H9 (cell line): ENCODE data around the gene TUT4. TPM values are rescaled to one million over a fixed set of nuclear protein-coding genes. Genes with fewer than 3 reads are reported as not detected.

Experiments used
- DNase-seq: peaks from one replicate; pipeline ENCODE4 v3.0.0-alpha.2; 2017
- H2AFZ ChIP-seq: one replicate; pipeline ENCODE4 v1.6.1; 2013; ENCODE audit warnings: mild to moderate bottlenecking, low read length, control low read depth, moderate library complexity
- H2AK5ac ChIP-seq: 2 replicates; pipeline ENCODE4 v1.6.1; 2013; ENCODE audit warnings: low read length, control low read depth, mixed read lengths; ENCODE audit not compliant: insufficient read length
- H2BK120ac ChIP-seq: one replicate; pipeline ENCODE4 v1.6.1; 2013; ENCODE audit warnings: low read depth, mild to moderate bottlenecking, low read length, control low read depth, inconsistent platforms; ENCODE audit not compliant: poor library complexity, severe bottlenecking
- H2BK12ac ChIP-seq: 2 replicates; pipeline ENCODE4 v1.6.1; 2013; ENCODE audit warnings: low read length, control low read depth, mixed read lengths, low read depth; ENCODE audit not compliant: insufficient read length
- H2BK15ac ChIP-seq: 2 replicates; pipeline ENCODE4 v1.6.1; 2013; ENCODE audit warnings: low read depth, low read length, control low read depth
- H2BK20ac ChIP-seq: one replicate; pipeline ENCODE4 v1.6.1; 2013; ENCODE audit warnings: low read depth, mild to moderate bottlenecking, low read length, control low read depth, inconsistent platforms; ENCODE audit not compliant: poor library complexity, severe bottlenecking
- H2BK5ac ChIP-seq: 2 replicates; pipeline ENCODE4 v1.6.1; 2013; ENCODE audit warnings: low read length, control low read depth, mixed read lengths; ENCODE audit not compliant: insufficient read length
- H3K14ac ChIP-seq: 2 replicates; pipeline ENCODE4 v1.6.1; 2013; ENCODE audit warnings: low read length, control low read depth; ENCODE audit not compliant: insufficient read depth
- H3K18ac ChIP-seq: 2 replicates; pipeline ENCODE4 v1.6.1; 2013; ENCODE audit warnings: low read depth, mild to moderate bottlenecking, mixed read lengths, low read length, control low read depth; ENCODE audit not compliant: insufficient read length
- H3K23ac ChIP-seq: 2 replicates; pipeline ENCODE4 v1.6.1; 2013; ENCODE audit warnings: low read length, control low read depth, mixed read lengths, low read depth; ENCODE audit not compliant: insufficient read length
- H3K23me2 ChIP-seq: 2 replicates; pipeline ENCODE4 v1.6.1; 2013; ENCODE audit warnings: low read depth, mild to moderate bottlenecking, mixed read lengths, low read length, control low read depth; ENCODE audit not compliant: insufficient read length, poor library complexity, severe bottlenecking
- H3K27ac ChIP-seq: 2 replicates; pipeline ENCODE4 v1.5.1; 2013; ENCODE audit warnings: low read length, control low read depth, mixed read lengths, low read depth; ENCODE audit not compliant: insufficient read length
- H3K27me3 ChIP-seq: 2 replicates; pipeline ENCODE4 v1.6.1; 2013; ENCODE audit warnings: low read length, control low read depth, inconsistent platforms; ENCODE audit not compliant: insufficient read depth
- H3K4ac ChIP-seq: 2 replicates; pipeline ENCODE4 v1.6.1; 2013; ENCODE audit warnings: low read depth, mild to moderate bottlenecking, control low read depth, inconsistent platforms, low read length, moderate library complexity
- H3K4me1 ChIP-seq: 2 replicates; pipeline ENCODE4 v1.6.1; 2013; ENCODE audit warnings: low read length, control low read depth, inconsistent platforms; ENCODE audit not compliant: insufficient read depth
- H3K4me2 ChIP-seq: 2 replicates; pipeline ENCODE4 v1.6.1; 2013; ENCODE audit warnings: low read length, control low read depth, mixed read lengths; ENCODE audit not compliant: insufficient read length, insufficient read depth
- H3K56ac ChIP-seq: 2 replicates; pipeline ENCODE4 v1.6.1; 2013; ENCODE audit warnings: low read depth, mild to moderate bottlenecking, mixed read lengths, low read length, control low read depth; ENCODE audit not compliant: insufficient read length
- H3K79me1 ChIP-seq: 2 replicates; pipeline ENCODE4 v1.6.1; 2013; ENCODE audit warnings: low read depth, mild to moderate bottlenecking, moderate library complexity, low read length, control low read depth, inconsistent platforms; ENCODE audit not compliant: insufficient read depth, poor library complexity, severe bottlenecking
- H3K79me2 ChIP-seq: 2 replicates; pipeline ENCODE4 v1.6.1; 2013; ENCODE audit warnings: low read length, control low read depth, inconsistent platforms; ENCODE audit not compliant: insufficient read depth
- H3K9ac ChIP-seq: 2 replicates; pipeline ENCODE4 v1.6.1; 2013; ENCODE audit warnings: low read length, control low read depth, mixed read lengths; ENCODE audit not compliant: insufficient read length; ENCODE audit errors: extremely low read depth
- H3K9me3 ChIP-seq: one replicate; pipeline ENCODE4 v1.6.1; 2013; ENCODE audit warnings: low read depth, low read length, inconsistent platforms; ENCODE audit not compliant: control insufficient read depth
- H3T11ph ChIP-seq: one replicate; pipeline ENCODE4 v1.6.1; 2013; ENCODE audit warnings: mild to moderate bottlenecking, low read length, control low read depth, inconsistent platforms
- H4K20me1 ChIP-seq: one replicate; pipeline ENCODE4 v1.6.1; 2013; ENCODE audit not compliant: control insufficient read depth, insufficient read length, insufficient read depth
- H4K5ac ChIP-seq: 2 replicates; pipeline ENCODE4 v1.6.1; 2013; ENCODE audit warnings: low read depth, mild to moderate bottlenecking, mixed read lengths, low read length, control low read depth; ENCODE audit not compliant: insufficient read length
- H4K8ac ChIP-seq: replicated peaks from 2 replicates; pipeline ENCODE4 v1.6.1; 2013; ENCODE audit warnings: low read length, control low read depth, mixed read lengths, low read depth; ENCODE audit not compliant: insufficient read length
- H4K91ac ChIP-seq: 2 replicates; pipeline ENCODE4 v1.6.1; 2013; ENCODE audit warnings: low read depth, mild to moderate bottlenecking, moderate library complexity, mixed read lengths, low read length, control low read depth; ENCODE audit not compliant: insufficient read length
- H3K27ac Mint-ChIP-seq, 3 experiments: 2 replicates in 2 of 3; 3 replicates in 1 of 3; pipeline ENCODE4 v1.8.0; 2020 to 2021; ENCODE audit warnings: mixed read lengths in 3 of 3, mild to moderate bottlenecking in 1 of 3, moderate library complexity in 1 of 3
- H3K27me3 Mint-ChIP-seq: 2 replicates; pipeline ENCODE4 v1.8.0; 2021; ENCODE audit warnings: low read depth, mild to moderate bottlenecking, moderate library complexity, mixed read lengths
- H3K36me3 Mint-ChIP-seq, 3 experiments: 2 replicates in 2 of 3; 3 replicates in 1 of 3; pipeline ENCODE4 v1.8.0; 2020 to 2021; ENCODE audit warnings: low read depth in 3 of 3, mixed read lengths in 3 of 3; ENCODE audit not compliant: insufficient read depth in 1 of 3
- H3K4me1 Mint-ChIP-seq, 2 experiments: 2 replicates each; pipeline ENCODE4 v1.8.0; 2020; ENCODE audit warnings: mixed read lengths in 2 of 2
- H3K4me3 Mint-ChIP-seq, 2 experiments: 2 replicates in 1 of 2; 3 replicates in 1 of 2; pipeline ENCODE4 v1.8.0; 2020 to 2021; ENCODE audit warnings: mild to moderate bottlenecking in 2 of 2, mixed read lengths in 2 of 2, moderate library complexity in 1 of 2
- H3K9me3 Mint-ChIP-seq, 2 experiments: 2 replicates in 1 of 2; 3 replicates in 1 of 2; pipeline ENCODE4 v1.8.0; 2020; ENCODE audit warnings: mild to moderate bottlenecking in 2 of 2, mixed read lengths in 2 of 2, moderate library complexity in 1 of 2
- WGBS: extraction: QIAGEN DNeasy Blood & Tissue Kit; methylation state at CpG from one replicate; pipeline ENCODE4 v1.1.7; 2013; ENCODE audit warnings: missing lambda C conversion rate, low lambda C conversion rate, mixed read lengths; ENCODE audit not compliant: insufficient read length; ENCODE audit errors: extremely low coverage; 5-methylcytosine and 5-hydroxymethylcytosine counted together
- total RNA-seq: library from RNA; stranded (reverse); gene quantifications from 2 replicates; pipeline ENCODE4 v1.2.1, GENCODE V29; 2021
- TF ChIP-seq, protein P1 (sequence below): fragments of 200-600 bp; sonication (generic); conservative IDR thresholded peaks from 3 replicates; pipeline ENCODE4 v1.8.0; 2021; ENCODE audit warnings: antibody characterized with exemption, mild to moderate bottlenecking

Gene TUT4
- total RNA-seq, 1 experiment from 2014 or later: 59.3 TPM

DNA sequence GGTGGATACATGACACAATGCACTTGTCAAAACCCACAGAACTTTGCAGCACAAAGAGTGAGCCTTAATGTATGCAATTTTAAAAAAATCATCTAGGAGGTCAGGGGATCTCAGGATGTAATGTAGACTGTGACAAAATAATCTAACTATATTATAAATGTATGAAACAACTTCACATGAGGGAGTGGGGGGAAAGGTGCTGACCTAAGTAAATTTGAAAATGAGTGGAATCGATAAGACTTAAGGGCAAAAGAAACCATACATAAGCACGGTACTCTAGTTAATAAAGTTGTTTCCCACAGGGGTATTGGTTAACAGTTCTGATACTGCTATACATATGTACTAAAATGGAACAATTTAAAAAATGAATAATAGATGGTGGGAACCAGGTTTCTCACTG lies 83.8 kb downstream of the TUT4 start:
- Histone ChIP-seq H3K4ac (no peak overlapping the region), H4K20me1 (no peaks in the 10 kb centered on the region), H3K4me1 (no peaks in the 10 kb centered on the region), H3K23me2 (no peaks in the 10 kb centered on the region), H3T11ph (no peak overlapping the region), H3K4me2 (no peak overlapping the region), H4K5ac (no peak overlapping the region), H2AK5ac (no peak overlapping the region), H2BK20ac (no peak overlapping the region), H3K23ac (no peak overlapping the region), H3K79me2 (no peaks in the 10 kb centered on the region), H4K91ac (no peak overlapping the region), H2BK12ac (no peak overlapping the region), H2AFZ (no peak overlapping the region), H3K9me3 (no peaks in the 10 kb centered on the region), H4K8ac (no peak overlapping the region), H3K56ac (no peak overlapping the region), H3K27ac (no peak overlapping the region), H2BK120ac (no peak overlapping the region), H3K79me1 (no peaks in the 10 kb centered on the region), H2BK5ac (no peak overlapping the region), H3K14ac (no peak overlapping the region), H3K9ac (no peak overlapping the region), H3K18ac (no peak overlapping the region), H2BK15ac (no peak overlapping the region), H3K27me3 (no peaks in the 10 kb centered on the region)
- H3K4me3 Mint-ChIP-seq: no peak overlapping the region
- no peaks in the 10 kb centered on the region for H3K27me3 Mint-ChIP-seq
- TF ChIP-seq, protein P1, sequence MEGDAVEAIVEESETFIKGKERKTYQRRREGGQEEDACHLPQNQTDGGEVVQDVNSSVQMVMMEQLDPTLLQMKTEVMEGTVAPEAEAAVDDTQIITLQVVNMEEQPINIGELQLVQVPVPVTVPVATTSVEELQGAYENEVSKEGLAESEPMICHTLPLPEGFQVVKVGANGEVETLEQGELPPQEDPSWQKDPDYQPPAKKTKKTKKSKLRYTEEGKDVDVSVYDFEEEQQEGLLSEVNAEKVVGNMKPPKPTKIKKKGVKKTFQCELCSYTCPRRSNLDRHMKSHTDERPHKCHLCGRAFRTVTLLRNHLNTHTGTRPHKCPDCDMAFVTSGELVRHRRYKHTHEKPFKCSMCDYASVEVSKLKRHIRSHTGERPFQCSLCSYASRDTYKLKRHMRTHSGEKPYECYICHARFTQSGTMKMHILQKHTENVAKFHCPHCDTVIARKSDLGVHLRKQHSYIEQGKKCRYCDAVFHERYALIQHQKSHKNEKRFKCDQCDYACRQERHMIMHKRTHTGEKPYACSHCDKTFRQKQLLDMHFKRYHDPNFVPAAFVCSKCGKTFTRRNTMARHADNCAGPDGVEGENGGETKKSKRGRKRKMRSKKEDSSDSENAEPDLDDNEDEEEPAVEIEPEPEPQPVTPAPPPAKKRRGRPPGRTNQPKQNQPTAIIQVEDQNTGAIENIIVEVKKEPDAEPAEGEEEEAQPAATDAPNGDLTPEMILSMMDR: no peak
- peaks cover 2 to 14% (median 13%) of the 10 kb centered on the region in 3 experiments; a peak in 6 of 7 replicates for H3K36me3 Mint-ChIP-seq
- DNase-seq: no peak
- H3K27ac Mint-ChIP-seq: no peak overlapping the region
- H3K4me1 Mint-ChIP-seq: no peaks in the 10 kb centered on the region
- H3K9me3 Mint-ChIP-seq: no peaks in the 10 kb centered on the region
- WGBS: no CpG with 5 or more reads among the region's 2 CpGs
